ENCODE results near the gene RERE.

DNA sequence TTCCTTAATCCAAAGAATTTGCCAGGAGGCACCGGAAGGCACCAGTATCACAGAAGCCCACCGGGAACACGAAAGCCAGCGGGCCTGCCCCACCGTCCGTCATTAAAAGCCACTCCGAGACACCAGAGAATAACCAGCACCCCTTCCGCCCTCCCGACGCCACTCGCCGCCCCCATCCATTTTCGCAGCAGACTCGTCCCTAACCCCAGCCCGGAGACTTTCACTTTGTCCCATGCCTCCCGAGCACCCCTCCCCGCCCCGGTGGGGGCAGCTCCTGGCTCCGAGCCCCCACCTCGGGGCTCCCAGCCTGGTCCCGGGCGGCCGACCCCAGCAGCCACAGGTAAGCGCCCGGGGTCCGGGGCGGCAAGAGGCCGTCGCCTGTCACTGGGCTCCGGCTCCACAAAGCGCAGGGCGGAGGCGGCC lies 394.2 kb downstream of the RERE start:
- TF ChIP-seq RFX5 (IDR thresholded peaks at IDR 0.05; ENCODE audit: low read length), result no peak
- no peak for TF ChIP-seq CTCF (IDR thresholded peaks at IDR 0.05)
- TF ChIP-seq FOXM1 (IDR thresholded peaks at IDR 0.05; ENCODE audit: low read depth), result no peak
- no peak for TF ChIP-seq EP300 (IDR thresholded peaks at IDR 0.05; ENCODE audit: borderline replicate concordance in 1 of 2, low read depth in 1 of 2, low read length in 1 of 2)
- TF ChIP-seq EZH2phosphoT487 (IDR thresholded peaks at IDR 0.05; ENCODE audit: borderline replicate concordance, low read depth), result no peak
- TF ChIP-seq JUND (IDR thresholded peaks at IDR 0.05), result no peak
- TF ChIP-seq TCF12 (IDR thresholded peaks at IDR 0.05), result no peak
- TF ChIP-seq ELF1 (IDR thresholded peaks at IDR 0.05), result no peak
- no peak for TF ChIP-seq MAX (IDR thresholded peaks at IDR 0.05; ENCODE audit: low read depth)

Measured in SK-N-SH (cell line).